Liver (tissue), 3 donors: ENCODE measurements around the gene TTC1.

Experiments
- EGR1 ChIP-seq, 2 donors: IDR thresholded peaks; 2 replicates each; pipeline ENCODE4 v1.6.1; 2016 to 2018; ENCODE audit warnings: antibody characterized with exemption in 2 of 2, low read depth in 2 of 2
- JUND ChIP-seq, 2 donors: IDR thresholded peaks; 2 replicates each; pipeline ENCODE4 v1.6.1; 2016; ENCODE audit warnings: antibody characterized with exemption in 2 of 2
- TAF1 ChIP-seq: conservative IDR thresholded peaks from 2 replicates; pipeline ENCODE4 v1.6.1; 2016; ENCODE audit warnings: antibody characterized with exemption, mild to moderate bottlenecking
- YY1 ChIP-seq: IDR thresholded peaks from 2 replicates; pipeline ENCODE4 v1.6.1; 2016; ENCODE audit warnings: antibody characterized with exemption, mild to moderate bottlenecking
- TF ChIP-seq, protein P1 (sequence below): IDR thresholded peaks from 2 replicates; pipeline ENCODE4 v1.6.1; 2016; ENCODE audit warnings: antibody characterized with exemption
- TF ChIP-seq, protein P2 (sequence below): fragments of 150-350 bp; IDR thresholded peaks from 2 replicates; pipeline ENCODE4 v1.5.1; 2017; ENCODE audit warnings: improper control_type of control experiment, low read depth, low read length; ENCODE audit not compliant: missing input control
- TF ChIP-seq, protein P3 (sequence below): IDR thresholded peaks from 2 replicates; pipeline ENCODE4 v1.6.1; 2016; ENCODE audit warnings: antibody characterized with exemption, mild to moderate bottlenecking
- donor health status: healthy.
- donor health status: healthy.

DNA sequence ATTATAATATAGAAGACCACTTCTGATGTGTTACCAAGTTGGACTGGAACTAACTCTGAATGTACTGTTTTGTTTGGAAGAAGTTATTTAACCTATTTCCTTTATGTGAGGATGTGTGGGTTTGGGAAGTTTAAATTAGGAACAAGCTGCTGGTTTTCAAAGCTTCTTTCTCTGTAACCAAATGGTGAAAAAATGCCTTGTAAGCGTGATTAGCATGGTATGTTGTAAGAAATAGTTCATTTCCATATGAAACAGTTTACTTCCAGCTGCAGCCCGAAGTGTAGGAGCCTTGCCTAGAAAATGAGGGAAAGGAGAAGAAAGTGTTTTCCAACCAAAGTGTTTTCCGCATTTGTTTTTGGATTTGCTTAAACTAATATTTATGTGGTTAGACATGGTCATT, 36.0 kb downstream of the TTC1 start:
- TF ChIP-seq, protein P1, sequence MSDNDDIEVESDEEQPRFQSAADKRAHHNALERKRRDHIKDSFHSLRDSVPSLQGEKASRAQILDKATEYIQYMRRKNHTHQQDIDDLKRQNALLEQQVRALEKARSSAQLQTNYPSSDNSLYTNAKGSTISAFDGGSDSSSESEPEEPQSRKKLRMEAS = no peak
- TF ChIP-seq, protein P2, sequence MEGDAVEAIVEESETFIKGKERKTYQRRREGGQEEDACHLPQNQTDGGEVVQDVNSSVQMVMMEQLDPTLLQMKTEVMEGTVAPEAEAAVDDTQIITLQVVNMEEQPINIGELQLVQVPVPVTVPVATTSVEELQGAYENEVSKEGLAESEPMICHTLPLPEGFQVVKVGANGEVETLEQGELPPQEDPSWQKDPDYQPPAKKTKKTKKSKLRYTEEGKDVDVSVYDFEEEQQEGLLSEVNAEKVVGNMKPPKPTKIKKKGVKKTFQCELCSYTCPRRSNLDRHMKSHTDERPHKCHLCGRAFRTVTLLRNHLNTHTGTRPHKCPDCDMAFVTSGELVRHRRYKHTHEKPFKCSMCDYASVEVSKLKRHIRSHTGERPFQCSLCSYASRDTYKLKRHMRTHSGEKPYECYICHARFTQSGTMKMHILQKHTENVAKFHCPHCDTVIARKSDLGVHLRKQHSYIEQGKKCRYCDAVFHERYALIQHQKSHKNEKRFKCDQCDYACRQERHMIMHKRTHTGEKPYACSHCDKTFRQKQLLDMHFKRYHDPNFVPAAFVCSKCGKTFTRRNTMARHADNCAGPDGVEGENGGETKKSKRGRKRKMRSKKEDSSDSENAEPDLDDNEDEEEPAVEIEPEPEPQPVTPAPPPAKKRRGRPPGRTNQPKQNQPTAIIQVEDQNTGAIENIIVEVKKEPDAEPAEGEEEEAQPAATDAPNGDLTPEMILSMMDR = no peak
- TF ChIP-seq, protein P3, sequence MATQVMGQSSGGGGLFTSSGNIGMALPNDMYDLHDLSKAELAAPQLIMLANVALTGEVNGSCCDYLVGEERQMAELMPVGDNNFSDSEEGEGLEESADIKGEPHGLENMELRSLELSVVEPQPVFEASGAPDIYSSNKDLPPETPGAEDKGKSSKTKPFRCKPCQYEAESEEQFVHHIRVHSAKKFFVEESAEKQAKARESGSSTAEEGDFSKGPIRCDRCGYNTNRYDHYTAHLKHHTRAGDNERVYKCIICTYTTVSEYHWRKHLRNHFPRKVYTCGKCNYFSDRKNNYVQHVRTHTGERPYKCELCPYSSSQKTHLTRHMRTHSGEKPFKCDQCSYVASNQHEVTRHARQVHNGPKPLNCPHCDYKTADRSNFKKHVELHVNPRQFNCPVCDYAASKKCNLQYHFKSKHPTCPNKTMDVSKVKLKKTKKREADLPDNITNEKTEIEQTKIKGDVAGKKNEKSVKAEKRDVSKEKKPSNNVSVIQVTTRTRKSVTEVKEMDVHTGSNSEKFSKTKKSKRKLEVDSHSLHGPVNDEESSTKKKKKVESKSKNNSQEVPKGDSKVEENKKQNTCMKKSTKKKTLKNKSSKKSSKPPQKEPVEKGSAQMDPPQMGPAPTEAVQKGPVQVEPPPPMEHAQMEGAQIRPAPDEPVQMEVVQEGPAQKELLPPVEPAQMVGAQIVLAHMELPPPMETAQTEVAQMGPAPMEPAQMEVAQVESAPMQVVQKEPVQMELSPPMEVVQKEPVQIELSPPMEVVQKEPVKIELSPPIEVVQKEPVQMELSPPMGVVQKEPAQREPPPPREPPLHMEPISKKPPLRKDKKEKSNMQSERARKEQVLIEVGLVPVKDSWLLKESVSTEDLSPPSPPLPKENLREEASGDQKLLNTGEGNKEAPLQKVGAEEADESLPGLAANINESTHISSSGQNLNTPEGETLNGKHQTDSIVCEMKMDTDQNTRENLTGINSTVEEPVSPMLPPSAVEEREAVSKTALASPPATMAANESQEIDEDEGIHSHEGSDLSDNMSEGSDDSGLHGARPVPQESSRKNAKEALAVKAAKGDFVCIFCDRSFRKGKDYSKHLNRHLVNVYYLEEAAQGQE = no peak
- TF ChIP-seq JUND (IDR thresholded peaks at IDR 0.05) (no peak), TAF1 (no peak), EGR1 (IDR thresholded peaks at IDR 0.05; ENCODE audit: low read depth in 2 of 2) (no peak), YY1 (no peak)
